ENCODE measurements around the gene P2RY6. TPM values are rescaled to one million over a fixed set of nuclear protein-coding genes. Genes with fewer than 3 reads are reported as not detected.

Gene P2RY6
- total and polyA plus RNA-seq, 2 donors from 2014 or later = 6.7 to 17.9 TPM

GRCh38 chr11:73331138-73331916 is 59.2 kb downstream of the P2RY6 start:
- H3K9ac ChIP-seq (ENCODE audit: low read length in 3 of 3) = peak overlapping the region in 2 of 3 donors; percentile 13 to 65
- peaks cover 0 to 5% (median 3%) of the 10 kb centered on the region in 3 donors for H3K36me3 ChIP-seq (ENCODE audit: control insufficient read depth in 2 of 3, insufficient read depth in 3 of 3, low read length in 3 of 3)
- peak overlapping the region in 2 of 3 donors; percentile 33 to 39 for H3K4me3 ChIP-seq (ENCODE audit: low read length in 3 of 3)
- H3K9me3 ChIP-seq (ENCODE audit: control insufficient read depth in 2 of 3, insufficient read depth in 1 of 3, low read length in 3 of 3) = no peaks in the 10 kb centered on the region
- intact Hi-C loops (cut with DNase I) = no loop called here
- H3K27ac ChIP-seq (ENCODE audit: low read depth in 2 of 2, low read length in 2 of 2) = peak overlapping the region; percentile 90 to 91
- no peak for TF ChIP-seq CTCF (IDR thresholded peaks at IDR 0.05; ENCODE audit: borderline replicate concordance, extremely low read depth, insufficient read depth)
- no peak for FAIRE-seq
- H3K4me1 ChIP-seq (ENCODE audit: control insufficient read depth in 2 of 3, insufficient read depth in 2 of 3, low read depth in 1 of 3, low read length in 3 of 3) = peaks cover 14 to 78% (median 64%) of the 10 kb centered on the region in 3 donors
- no peaks in the 10 kb centered on the region for H3K27me3 ChIP-seq (ENCODE audit: control insufficient read depth, insufficient read depth, low read length)
- DNase-seq = peak; percentile 89 to 96 (median 94)

GRCh38 chr11:73333173-73333572 is 61.0 kb downstream of the P2RY6 start:
- H3K27ac ChIP-seq (ENCODE audit: low read depth in 2 of 2, low read length in 2 of 2) = peak overlapping the region; percentile 59 to 71

GRCh38 chr11:73333640-73334383 is 61.7 kb downstream of the P2RY6 start:
- H3K4me3 ChIP-seq (ENCODE audit: low read length in 3 of 3) = peak overlapping the region in 1 of 3 donors; percentile 15
- TF ChIP-seq CTCF (IDR thresholded peaks at IDR 0.05; ENCODE audit: borderline replicate concordance, extremely low read depth, insufficient read depth) = no peak
- no peak for DNase-seq
- no peaks in the 10 kb centered on the region for H3K9me3 ChIP-seq (ENCODE audit: control insufficient read depth in 2 of 3, insufficient read depth in 1 of 3, low read length in 3 of 3)
- H3K27me3 ChIP-seq (ENCODE audit: control insufficient read depth, insufficient read depth, low read length) = no peaks in the 10 kb centered on the region
- peaks cover 0 to 3% (median 2%) of the 10 kb centered on the region in 3 donors for H3K36me3 ChIP-seq (ENCODE audit: control insufficient read depth in 2 of 3, insufficient read depth in 3 of 3, low read length in 3 of 3)
- H3K27ac ChIP-seq (ENCODE audit: low read depth in 2 of 2, low read length in 2 of 2) = peak overlapping the region; percentile 59 to 71
- FAIRE-seq = no peak
- peak overlapping the region in 1 of 3 donors; percentile 37 for H3K9ac ChIP-seq (ENCODE audit: low read length in 3 of 3)
- intact Hi-C loops (cut with DNase I) = no loop called here
- H3K4me1 ChIP-seq (ENCODE audit: control insufficient read depth in 2 of 3, insufficient read depth in 2 of 3, low read depth in 1 of 3, low read length in 3 of 3) = peaks cover 14 to 69% (median 68%) of the 10 kb centered on the region in 3 donors

More at GRCh38 chr11:73333173-73333572, 61.0 kb downstream of the P2RY6 start:
- peaks cover 14 to 69% (median 66%) of the 10 kb centered on the region in 3 donors for H3K4me1 ChIP-seq (ENCODE audit: control insufficient read depth in 2 of 3, insufficient read depth in 2 of 3, low read depth in 1 of 3, low read length in 3 of 3)
- peaks cover 0 to 3% (median 2%) of the 10 kb centered on the region in 3 donors for H3K36me3 ChIP-seq (ENCODE audit: control insufficient read depth in 2 of 3, insufficient read depth in 3 of 3, low read length in 3 of 3)
- H3K9me3 ChIP-seq (ENCODE audit: control insufficient read depth in 2 of 3, insufficient read depth in 1 of 3, low read length in 3 of 3) = no peaks in the 10 kb centered on the region
- H3K4me3 ChIP-seq (ENCODE audit: low read length in 3 of 3) = peak overlapping the region in 1 of 3 donors; percentile 25
- TF ChIP-seq CTCF (IDR thresholded peaks at IDR 0.05; ENCODE audit: borderline replicate concordance, extremely low read depth, insufficient read depth) = no peak
- no peaks in the 10 kb centered on the region for H3K27me3 ChIP-seq (ENCODE audit: control insufficient read depth, insufficient read depth, low read length)
- intact Hi-C loops (cut with DNase I) = no loop called here
- FAIRE-seq (no peak), DNase-seq (no peak)
- H3K9ac ChIP-seq (ENCODE audit: low read length in 3 of 3) = peak overlapping the region in 1 of 3 donors; percentile 37

All from kidney (tissue), 14 donors.